Nasal cavity respiratory epithelium epithelial cell of viscerocranial mucosa (primary cell): ENCODE results near the gene FOXM1. TPM values are rescaled to one million over a fixed set of nuclear protein-coding genes. Genes with fewer than 3 reads are reported as not detected.

ENCODE experiments used
- total RNA-seq: library from RNA; depleted of rRNA; stranded (reverse); fragments of >200 nt; gene quantifications from 2 replicates; pipeline ENCODE4 v1.2.3, GENCODE V29; 2014

FOXM1 gene, protein sequence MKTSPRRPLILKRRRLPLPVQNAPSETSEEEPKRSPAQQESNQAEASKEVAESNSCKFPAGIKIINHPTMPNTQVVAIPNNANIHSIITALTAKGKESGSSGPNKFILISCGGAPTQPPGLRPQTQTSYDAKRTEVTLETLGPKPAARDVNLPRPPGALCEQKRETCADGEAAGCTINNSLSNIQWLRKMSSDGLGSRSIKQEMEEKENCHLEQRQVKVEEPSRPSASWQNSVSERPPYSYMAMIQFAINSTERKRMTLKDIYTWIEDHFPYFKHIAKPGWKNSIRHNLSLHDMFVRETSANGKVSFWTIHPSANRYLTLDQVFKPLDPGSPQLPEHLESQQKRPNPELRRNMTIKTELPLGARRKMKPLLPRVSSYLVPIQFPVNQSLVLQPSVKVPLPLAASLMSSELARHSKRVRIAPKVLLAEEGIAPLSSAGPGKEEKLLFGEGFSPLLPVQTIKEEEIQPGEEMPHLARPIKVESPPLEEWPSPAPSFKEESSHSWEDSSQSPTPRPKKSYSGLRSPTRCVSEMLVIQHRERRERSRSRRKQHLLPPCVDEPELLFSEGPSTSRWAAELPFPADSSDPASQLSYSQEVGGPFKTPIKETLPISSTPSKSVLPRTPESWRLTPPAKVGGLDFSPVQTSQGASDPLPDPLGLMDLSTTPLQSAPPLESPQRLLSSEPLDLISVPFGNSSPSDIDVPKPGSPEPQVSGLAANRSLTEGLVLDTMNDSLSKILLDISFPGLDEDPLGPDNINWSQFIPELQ
- total RNA-seq: 0.07 and 1.0 TPM in 2 replicates

GRCh38 chr12:2877047-2877952, at the start of gene FOXM1, which contains the start of gene RHNO1:
Gene FOXM1 (minus strand): TSS chr12:2877174. CDS start chr12:2874478, 2,696 bp downstream.
Gene RHNO1 (plus strand): TSS chr12:2877223. CDS start chr12:2885367, 8,144 bp downstream.

GRCh38 chr12:2890388-2891239, 13.6 kb upstream of the FOXM1 start, which contains the start of gene TULP3:
Gene TULP3 (plus strand): TSS chr12:2890891. CDS start chr12:2890948, 57 bp downstream.

GRCh38 chr12:2857021-2857431, 19.9 kb downstream of the FOXM1 start, which contains the start of gene TEX52:
Gene TEX52 (minus strand): TSS chr12:2857039. CDS start chr12:2857026, 13 bp downstream.

DNA sequence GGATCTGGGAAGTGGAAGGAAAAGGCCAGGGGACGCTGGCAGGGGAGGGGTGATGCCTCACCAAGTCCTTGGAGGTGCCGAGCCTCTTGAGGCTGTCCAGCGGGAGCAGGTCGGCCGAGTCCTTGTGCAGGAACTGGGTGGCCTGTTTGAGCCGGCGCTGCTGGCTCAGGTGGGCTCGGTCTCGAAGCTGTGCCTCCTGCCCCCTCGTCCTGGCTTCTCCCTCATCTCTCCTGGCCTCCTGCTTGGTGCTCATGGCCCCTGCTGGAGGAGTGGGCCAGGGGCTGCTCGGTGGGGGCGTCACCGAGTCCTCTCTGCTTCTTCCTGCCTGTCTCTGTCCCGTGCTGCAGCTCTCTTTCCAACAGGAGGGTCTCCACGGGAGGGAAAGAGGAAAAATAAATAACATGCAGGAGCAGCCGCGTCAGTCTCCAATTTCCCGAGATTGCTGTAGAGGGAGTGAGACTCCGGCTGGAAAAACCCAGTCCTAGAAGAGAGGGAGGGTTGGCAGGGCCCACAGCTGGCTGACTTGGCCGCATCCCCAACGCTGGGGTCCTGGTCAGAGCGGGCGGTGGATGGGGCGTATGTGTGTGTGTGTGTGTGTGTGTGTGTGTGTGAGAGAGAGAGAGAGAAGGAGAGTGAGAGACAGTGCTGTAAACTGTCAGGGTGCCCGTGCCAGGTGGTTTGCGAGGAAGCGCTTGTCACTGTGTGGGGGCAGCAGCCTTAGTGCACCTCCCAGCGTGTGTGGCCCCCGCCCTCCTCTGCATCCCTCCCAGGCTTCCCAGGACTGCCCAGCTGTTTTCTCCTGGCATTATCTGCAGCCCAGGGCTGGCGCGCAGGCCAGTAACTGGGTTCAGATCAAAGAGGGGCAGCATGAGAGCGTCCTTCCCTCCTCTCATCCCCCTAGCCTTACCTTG, 42.1 kb downstream of the FOXM1 start, which contains the start of gene NRIP2:
Gene NRIP2, minus strand, starts transcription at position 455 of the 911 bp plus-strand sequence. Its CDS starts 52 bp downstream, at position 403.

DNA sequence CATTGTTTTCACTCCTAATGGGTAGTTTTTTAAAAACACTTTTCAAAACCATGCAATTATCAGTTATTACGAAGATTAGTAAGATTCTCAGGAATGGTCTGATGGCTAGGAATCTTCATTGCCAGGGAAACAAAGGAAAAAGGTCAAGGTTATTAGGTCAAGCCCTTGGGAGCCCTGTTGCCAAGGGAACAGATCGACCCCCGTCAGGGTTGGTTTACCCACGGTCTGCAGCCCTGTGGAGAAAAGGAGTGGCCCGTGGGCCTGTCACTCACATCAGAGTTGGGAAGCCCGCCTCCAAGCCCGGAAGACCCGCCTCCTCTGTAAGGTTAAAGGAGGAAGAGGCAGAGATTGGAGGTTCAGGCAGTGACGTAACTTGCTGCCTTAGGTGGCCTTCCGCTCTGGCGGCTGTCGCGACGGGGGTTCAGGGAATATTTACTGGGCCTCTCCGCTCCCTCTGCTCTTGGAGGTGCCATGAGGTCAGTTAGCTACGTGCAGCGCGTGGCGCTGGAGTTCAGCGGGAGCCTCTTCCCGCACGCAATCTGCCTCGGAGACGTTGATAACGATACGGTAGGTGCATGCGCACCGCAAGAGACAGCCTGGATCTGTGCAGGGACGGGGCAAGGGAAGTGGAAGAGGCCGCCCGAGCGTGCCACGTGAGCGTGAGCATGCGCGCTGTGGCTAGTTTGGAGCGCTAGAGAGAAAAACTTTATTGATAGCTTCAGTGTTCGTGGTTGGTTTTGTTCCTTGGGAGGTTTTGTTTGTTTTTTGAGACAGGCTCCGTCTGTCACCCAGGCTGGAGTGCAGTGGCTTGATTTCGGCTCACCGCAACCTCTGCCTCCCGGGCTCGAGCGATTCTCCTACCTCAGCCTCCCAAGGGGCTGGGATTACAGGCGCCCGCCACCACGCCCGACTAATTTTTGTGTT, 64.4 kb downstream of the FOXM1 start, which contains the start of gene ITFG2:
Gene ITFG2, plus strand, starts transcription at position 379 of the 924 bp plus-strand sequence. Its CDS starts 93 bp downstream, at position 472.

Other genes starting within 250 kb of the FOXM1 start
- 84.4 and 99.9 TPM in 2 replicates for gene FKBP4, start 82.2 kb downstream of the FOXM1 start, total RNA-seq
- 10.6 and 18.9 TPM in 2 replicates for gene ITFG2, start 64.5 kb downstream of the FOXM1 start, total RNA-seq
- gene NRIP2, start 42.1 kb downstream of the FOXM1 start, total RNA-seq: not detected in 2 replicates
- not detected in 2 replicates for gene TEX52, start 20.1 kb downstream of the FOXM1 start, total RNA-seq
- gene RHNO1, start within 50 bp of the FOXM1 start, total RNA-seq: 21.4 and 30.4 TPM in 2 replicates
- 13.7 and 29.4 TPM in 2 replicates for gene TULP3, start 13.7 kb upstream of the FOXM1 start, total RNA-seq
- 4.4 and 5.9 TPM in 2 replicates for gene TEAD4, start 82.2 kb upstream of the FOXM1 start, total RNA-seq
- 5.1 and 18.3 TPM in 2 replicates for gene TSPAN9, start 200.2 kb upstream of the FOXM1 start, total RNA-seq